Endothelial cell of umbilical vein (primary cell): ENCODE measurements around the gene KLRK1. TPM values are rescaled to one million over a fixed set of nuclear protein-coding genes. Genes with fewer than 3 reads are reported as not detected.
"Not testable (repeated sequence)": the region's sequence is repeated elsewhere in the genome, so short reads cannot be mapped to it uniquely, and the experiment has no call there.

Source experiments
- BruUV-seq: library from RNA; stranded (reverse); fragments of 400-500 nt; replicated peaks from 2 replicates; lab custom pipeline; 2021; lab: Mats Ljungman, UMichigan
- CTCF ChIA-PET: fragments of 300-600, 350-600 bp; sonication (Branson Sonifier 250); formaldehyde crosslinking; loops from one replicate; lab custom pipeline; 2021; ENCODE audit warnings: antibody characterized with exemption, inconsistent platforms; lab: Charles Lee
- POLR2A ChIA-PET: fragments of 300-600, 350-600 bp; sonication (Branson Sonifier 250); formaldehyde crosslinking; loops from one replicate; lab custom pipeline; 2021; ENCODE audit warnings: antibody characterized with exemption, inconsistent platforms; lab: Charles Lee
- DNase-seq: peaks from one replicate; pipeline ENCODE4 v3.0.0-alpha.2; 2011; ENCODE audit warnings: low read depth, low spot score
- FAIRE-seq: peaks from 2 replicates; lab custom pipeline; 2011; peaks lifted over from hg19 to GRCh38; lab: Jason Lieb, UNC
- H2AFZ ChIP-seq: 2 replicates; pipeline ENCODE4 v1.6.0; 2012; ENCODE audit warnings: low read depth, low read length, control low read depth, inconsistent platforms
- H3K27ac ChIP-seq: 2 replicates; pipeline ENCODE4 v1.5.1; 2011; ENCODE audit warnings: low read depth, mild to moderate bottlenecking, control low read depth, low read length, moderate library complexity; ENCODE audit not compliant: insufficient read depth
- H3K27me3 ChIP-seq, 2 experiments: 2 replicates each; pipeline versions ENCODE4 v1.6.0 to v1.6.1; 2011; ENCODE audit warnings: low read length in 2 of 2, mixed read lengths in 1 of 2; ENCODE audit not compliant: control insufficient read depth in 2 of 2, insufficient read depth in 2 of 2
- H3K36me3 ChIP-seq, 2 experiments: 2 replicates in 1 of 2; 3 replicates in 1 of 2; pipeline ENCODE4 v1.5.1; 2011; ENCODE audit warnings: low read length in 2 of 2, mild to moderate bottlenecking in 1 of 2, moderate library complexity in 1 of 2; ENCODE audit not compliant: control insufficient read depth in 2 of 2, insufficient read depth in 2 of 2; ENCODE audit errors: extremely low read depth in 1 of 2
- H3K4me1 ChIP-seq: 3 replicates; pipeline ENCODE4 v1.5.1; 2011; ENCODE audit warnings: mild to moderate bottlenecking, low read length; ENCODE audit not compliant: control insufficient read depth, insufficient read depth; ENCODE audit errors: extremely low read depth
- H3K4me2 ChIP-seq: 2 replicates; pipeline ENCODE4 v1.6.1; 2011; ENCODE audit warnings: low read length, control low read depth, mixed read lengths; ENCODE audit not compliant: insufficient read depth
- H3K4me3 ChIP-seq, 3 experiments: fragments of 200-600 bp in 1 of 3; sonication (generic), shearing (Covaris generic) in 1 of 3; replicated peaks in 1 of 3; 2 replicates each; pipeline ENCODE4 v1.5.1; 2011 to 2016; ENCODE audit warnings: control low read depth in 3 of 3, low read length in 3 of 3, mild to moderate bottlenecking in 2 of 3, inconsistent platforms in 1 of 3, low read depth in 1 of 3, moderate library complexity in 1 of 3; ENCODE audit not compliant: insufficient read depth in 1 of 3
- H3K79me2 ChIP-seq: 2 replicates; pipeline ENCODE4 v1.6.0; 2012; ENCODE audit warnings: low read length, inconsistent platforms; ENCODE audit not compliant: control insufficient read depth, insufficient read depth
- H3K9ac ChIP-seq: replicated peaks from 2 replicates; pipeline ENCODE3; 2011; ENCODE audit warnings: low read length, control low read depth; ENCODE audit not compliant: insufficient read depth; ENCODE audit errors: extremely low read depth
- H3K9me1 ChIP-seq: replicated peaks from 3 replicates; pipeline ENCODE4 v1.6.0; 2011; ENCODE audit warnings: mild to moderate bottlenecking, low read length; ENCODE audit not compliant: control insufficient read depth, insufficient read depth; ENCODE audit errors: extremely low read depth
- H3K9me3 ChIP-seq: replicated peaks from 2 replicates; pipeline ENCODE4 v1.5.1; 2012; ENCODE audit warnings: low read length, inconsistent platforms; ENCODE audit not compliant: control insufficient read depth, insufficient read depth
- H4K20me1 ChIP-seq: replicated peaks from 2 replicates; pipeline ENCODE3; 2011; ENCODE audit warnings: mild to moderate bottlenecking, low read length; ENCODE audit not compliant: control insufficient read depth, insufficient read depth; ENCODE audit errors: extremely low read depth
- EZH2 ChIP-seq: IDR thresholded peaks from 2 replicates; pipeline ENCODE4 v1.6.1; 2012; ENCODE audit warnings: borderline replicate concordance, low read depth, mild to moderate bottlenecking, moderate library complexity, low read length, inconsistent platforms; ENCODE audit not compliant: severe bottlenecking
- FOS ChIP-seq: IDR thresholded peaks from 2 replicates; pipeline ENCODE4 v1.6.1; 2011; ENCODE audit warnings: mild to moderate bottlenecking, low read length, moderate library complexity, borderline replicate concordance; ENCODE audit not compliant: insufficient read depth
- GATA2 ChIP-seq: IDR thresholded peaks from 2 replicates; pipeline ENCODE4 v1.7.0; 2011; ENCODE audit warnings: low read depth, mild to moderate bottlenecking, moderate library complexity, mixed read lengths, low read length; ENCODE audit not compliant: insufficient read length, insufficient read depth
- JUN ChIP-seq: IDR thresholded peaks from 2 replicates; pipeline ENCODE4 v1.6.1; 2011; ENCODE audit warnings: borderline replicate concordance, low read depth; ENCODE audit not compliant: insufficient read length, insufficient read depth
- POLR2A ChIP-seq: IDR thresholded peaks from 2 replicates; pipeline ENCODE4 v1.6.1; 2012; ENCODE audit warnings: low read depth, mild to moderate bottlenecking, control low read depth, low read length
- POLR2AphosphoS5 ChIP-seq: IDR thresholded peaks from 2 replicates; pipeline ENCODE4 v1.6.1; 2012; ENCODE audit warnings: low read depth, mild to moderate bottlenecking, control low read depth, low read length, moderate library complexity; ENCODE audit not compliant: insufficient read depth
- dilution Hi-C: fragments of 300-500 bp; cut with MboI; formaldehyde crosslinking; loops from one replicate; pipeline ENCODE4 v1.15.0; 2019; ENCODE audit warnings: low sequenced_read_pairs; ENCODE audit not compliant: extremely low pct_ligation_motif_present
- intact Hi-C: fragments of 100-400 bp; cut with micrococcal nuclease; formaldehyde crosslinking; loops from one replicate; pipeline ENCODE4 v1.10.0; 2022
- polyA plus RNA-seq, 4 experiments: library from polyadenylated mRNA; depleted of rRNA in 3 of 4; stranded (reverse) in 3 of 4; unstranded in 1 of 4; fragments of >200 nt; gene quantifications; 2 replicates each; pipeline versions ENCODE4 v1.2.1 to v1.2.3, GENCODE V29; 2011 to 2012; ENCODE audit warnings: missing spikeins in 1 of 4
- total RNA-seq: library from RNA; stranded (reverse); gene quantifications from 2 replicates; pipeline ENCODE4 v1.2.3, GENCODE V29; 2021
- TF ChIP-seq, protein P1 (sequence below), 2 donors: IDR thresholded peaks; 1 replicate in 1 of 2; 2 replicates in 1 of 2; pipeline ENCODE4 v1.5.1; 2011; ENCODE audit warnings: low read length in 2 of 2, mild to moderate bottlenecking in 2 of 2, moderate library complexity in 2 of 2, control low read depth in 1 of 2, inconsistent platforms in 1 of 2, low read depth in 1 of 2; ENCODE audit not compliant: insufficient read depth in 1 of 2; ENCODE audit errors: extremely low read depth in 1 of 2
- TF ChIP-seq, protein P2 (sequence below): IDR thresholded peaks from 2 replicates; pipeline ENCODE4 v1.6.1; 2011; ENCODE audit not compliant: insufficient read depth, insufficient read length

Gene KLRK1
- total and polyA plus RNA-seq, 2 donors (not counting 3 experiments of a cell fraction or from before 2014, with no cell fraction given), result not detected

DNA sequence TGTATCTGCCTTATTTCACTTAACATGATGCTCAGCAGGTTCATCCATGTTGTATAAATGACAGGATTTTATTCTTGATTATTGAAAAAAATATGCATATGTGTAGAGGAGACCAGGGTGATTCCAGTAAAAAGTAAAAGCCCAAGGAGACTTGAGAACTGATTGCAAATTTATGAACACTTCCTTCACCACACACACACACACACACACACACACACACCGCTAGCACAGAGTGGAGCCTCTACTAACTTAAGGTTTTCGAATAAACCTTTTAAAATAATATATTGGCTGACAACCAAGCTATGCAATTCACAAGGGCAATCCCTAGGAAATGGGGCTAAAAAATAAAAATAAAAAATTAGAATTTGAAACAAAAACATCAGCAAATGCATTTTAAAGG lies 8.3 kb upstream of the KLRK1 start:
- TF ChIP-seq GATA2 (no peak), POLR2AphosphoS5 (no peak), FOS (no peak), EZH2 (no peak)
- TF ChIP-seq, protein P1, sequence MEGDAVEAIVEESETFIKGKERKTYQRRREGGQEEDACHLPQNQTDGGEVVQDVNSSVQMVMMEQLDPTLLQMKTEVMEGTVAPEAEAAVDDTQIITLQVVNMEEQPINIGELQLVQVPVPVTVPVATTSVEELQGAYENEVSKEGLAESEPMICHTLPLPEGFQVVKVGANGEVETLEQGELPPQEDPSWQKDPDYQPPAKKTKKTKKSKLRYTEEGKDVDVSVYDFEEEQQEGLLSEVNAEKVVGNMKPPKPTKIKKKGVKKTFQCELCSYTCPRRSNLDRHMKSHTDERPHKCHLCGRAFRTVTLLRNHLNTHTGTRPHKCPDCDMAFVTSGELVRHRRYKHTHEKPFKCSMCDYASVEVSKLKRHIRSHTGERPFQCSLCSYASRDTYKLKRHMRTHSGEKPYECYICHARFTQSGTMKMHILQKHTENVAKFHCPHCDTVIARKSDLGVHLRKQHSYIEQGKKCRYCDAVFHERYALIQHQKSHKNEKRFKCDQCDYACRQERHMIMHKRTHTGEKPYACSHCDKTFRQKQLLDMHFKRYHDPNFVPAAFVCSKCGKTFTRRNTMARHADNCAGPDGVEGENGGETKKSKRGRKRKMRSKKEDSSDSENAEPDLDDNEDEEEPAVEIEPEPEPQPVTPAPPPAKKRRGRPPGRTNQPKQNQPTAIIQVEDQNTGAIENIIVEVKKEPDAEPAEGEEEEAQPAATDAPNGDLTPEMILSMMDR (IDR thresholded peaks at IDR 0.05; ENCODE audit: extremely low read depth in 1 of 2, insufficient read depth in 1 of 2, low read depth in 1 of 2, low read length in 2 of 2), result no peak
- POLR2A ChIA-PET, result no interaction called here
- Histone ChIP-seq H3K27me3 (no peaks in the 10 kb centered on the region), H3K9me1 (no peaks in the 10 kb centered on the region), H3K4me2 (no peak overlapping the region), H3K27ac (no peak overlapping the region), H4K20me1 (no peaks in the 10 kb centered on the region), H3K79me2 (no peaks in the 10 kb centered on the region), H3K4me1 (no peaks in the 10 kb centered on the region), H3K9ac (no peak overlapping the region), H3K9me3 (no peaks in the 10 kb centered on the region), H3K4me3 (no peak overlapping the region), H3K36me3 (no peaks in the 10 kb centered on the region), H2AFZ (no peak overlapping the region)
- intact Hi-C loops (no loop called here), dilution Hi-C loops (no loop called here)
- FAIRE-seq, result no peak
- CTCF ChIA-PET, result no interaction called here
- BruUV-seq, result no TSS peak
- DNase-seq, result no peak

- Histone ChIP-seq H3K9me3 (no peaks in the 10 kb centered on the region), H3K9me1 (no peaks in the 10 kb centered on the region), H4K20me1 (no peaks in the 10 kb centered on the region), H3K4me3 (no peak overlapping the region), H3K4me2 (no peak overlapping the region), H3K27me3 (no peaks in the 10 kb centered on the region), H3K36me3 (no peaks in the 10 kb centered on the region), H3K79me2 (no peaks in the 10 kb centered on the region), H2AFZ (no peak overlapping the region), H3K4me1 (no peaks in the 10 kb centered on the region), H3K27ac (no peak overlapping the region), H3K9ac (no peak overlapping the region)
- no TSS peak for BruUV-seq
- CTCF ChIA-PET, result no interaction called here
- DNase-seq (no peak), FAIRE-seq (no peak)
- dilution Hi-C loops (no loop called here), intact Hi-C loops (no loop called here)
- POLR2A ChIA-PET, result no interaction called here
- TF ChIP-seq FOS (no peak), POLR2A (no peak), JUN (no peak)
- TF ChIP-seq, protein P2, sequence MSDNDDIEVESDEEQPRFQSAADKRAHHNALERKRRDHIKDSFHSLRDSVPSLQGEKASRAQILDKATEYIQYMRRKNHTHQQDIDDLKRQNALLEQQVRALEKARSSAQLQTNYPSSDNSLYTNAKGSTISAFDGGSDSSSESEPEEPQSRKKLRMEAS, result no peak
Observed at GRCh38 chr12:10397296-10397695, 7.5 kb upstream of the KLRK1 start.

- H4K20me1 ChIP-seq, POLR2A ChIA-PET, H3K27me3 ChIP-seq, BruUV-seq, H3K36me3 ChIP-seq, DNase-seq, H2AFZ ChIP-seq, H3K9me1 ChIP-seq, H3K79me2 ChIP-seq, H3K27ac ChIP-seq, intact Hi-C loops, dilution Hi-C loops, H3K4me2 ChIP-seq, H3K9me3 ChIP-seq, H3K9ac ChIP-seq, H3K4me3 ChIP-seq, H3K4me1 ChIP-seq: not testable (repeated sequence)
- CTCF ChIA-PET, result interaction anchor here (0.6 kb wide), 1 partner anchor 9 kb away, joined by 3 read pairs; no protein-coding TSS in a partner anchor
- FAIRE-seq, result peak; percentile 8
Observed at GRCh38 chr12:10396176-10396575, 6.3 kb upstream of the KLRK1 start.
